ENCODE results near the gene IGSF9B. TPM values are rescaled to one million over a fixed set of nuclear protein-coding genes. Genes with fewer than 3 reads are reported as not detected.
A peak's percentile ranks its signal among the peaks of the same experiment; 100 is the strongest.

IGSF9B gene
- total RNA-seq, 1 donor from 2014 or later = 1.3 TPM

DNA sequence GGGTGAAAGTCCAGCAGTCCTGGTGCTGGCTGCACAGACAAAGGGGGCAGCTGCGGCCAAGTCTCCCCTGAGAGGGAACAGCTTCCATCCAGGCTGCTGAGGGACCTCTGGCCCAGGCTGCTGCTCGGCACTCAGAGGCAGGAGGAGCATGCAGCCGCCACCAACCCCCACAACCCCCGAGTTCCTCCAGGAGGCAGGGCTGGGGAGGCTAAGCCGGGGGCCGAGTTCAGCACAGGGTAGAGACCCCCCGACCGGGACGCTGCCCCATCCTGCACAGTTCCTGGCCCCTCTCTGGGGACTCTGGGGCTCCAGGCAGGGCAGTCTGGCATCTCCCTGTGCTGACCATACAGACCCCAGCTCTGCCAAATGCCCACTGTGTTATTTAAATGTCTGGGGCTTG, 20.2 kb downstream of the IGSF9B start:
- H3K4me3 Mint-ChIP-seq = no peak overlapping the region
- no peaks in the 10 kb centered on the region for H3K9me3 ChIP-seq (ENCODE audit: low read depth)

DNA sequence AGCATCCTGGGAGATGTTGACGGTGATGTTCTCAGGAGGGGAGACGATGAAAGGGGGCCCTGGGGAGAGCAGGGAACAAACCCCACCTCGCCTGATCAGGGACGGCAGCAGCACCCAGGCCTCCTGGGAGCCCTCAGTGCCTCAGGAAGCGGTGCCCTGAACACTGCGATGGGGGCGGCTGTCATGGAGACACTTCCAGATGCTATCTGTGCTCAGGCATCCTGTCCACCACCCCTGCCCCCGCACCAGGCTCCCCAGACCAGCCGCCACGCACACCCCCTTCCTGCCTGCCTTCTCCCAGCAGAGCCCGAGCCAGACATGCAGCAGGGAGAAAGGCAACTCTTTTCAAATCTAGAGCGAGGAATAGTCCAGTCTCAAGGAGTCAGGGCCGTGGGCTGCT, 20.6 kb downstream of the IGSF9B start:
- no peaks in the 10 kb centered on the region for H3F3A ChIP-seq (ENCODE audit: low read depth)
- TF ChIP-seq EZH2phosphoT487 (IDR thresholded peaks at IDR 0.05) = no peak
- no peak for TF ChIP-seq EZH2 (IDR thresholded peaks at IDR 0.05)
- TF ChIP-seq, protein P1, sequence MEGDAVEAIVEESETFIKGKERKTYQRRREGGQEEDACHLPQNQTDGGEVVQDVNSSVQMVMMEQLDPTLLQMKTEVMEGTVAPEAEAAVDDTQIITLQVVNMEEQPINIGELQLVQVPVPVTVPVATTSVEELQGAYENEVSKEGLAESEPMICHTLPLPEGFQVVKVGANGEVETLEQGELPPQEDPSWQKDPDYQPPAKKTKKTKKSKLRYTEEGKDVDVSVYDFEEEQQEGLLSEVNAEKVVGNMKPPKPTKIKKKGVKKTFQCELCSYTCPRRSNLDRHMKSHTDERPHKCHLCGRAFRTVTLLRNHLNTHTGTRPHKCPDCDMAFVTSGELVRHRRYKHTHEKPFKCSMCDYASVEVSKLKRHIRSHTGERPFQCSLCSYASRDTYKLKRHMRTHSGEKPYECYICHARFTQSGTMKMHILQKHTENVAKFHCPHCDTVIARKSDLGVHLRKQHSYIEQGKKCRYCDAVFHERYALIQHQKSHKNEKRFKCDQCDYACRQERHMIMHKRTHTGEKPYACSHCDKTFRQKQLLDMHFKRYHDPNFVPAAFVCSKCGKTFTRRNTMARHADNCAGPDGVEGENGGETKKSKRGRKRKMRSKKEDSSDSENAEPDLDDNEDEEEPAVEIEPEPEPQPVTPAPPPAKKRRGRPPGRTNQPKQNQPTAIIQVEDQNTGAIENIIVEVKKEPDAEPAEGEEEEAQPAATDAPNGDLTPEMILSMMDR (IDR thresholded peaks at IDR 0.05) = no peak
- no peaks in the 10 kb centered on the region for H4K20me1 ChIP-seq (ENCODE audit: low read depth)
- H3K4me2 ChIP-seq = no peak overlapping the region
- Mint-ChIP-seq H3K27ac (peak overlapping the region; percentile 87), H3K9me3 (peaks cover 12% of the 10 kb centered on the region), H3K4me1 (peaks cover 15% of the 10 kb centered on the region), H3K27me3 (ENCODE audit: insufficient read depth, low read depth) (peaks cover 10% of the 10 kb centered on the region), H3K4me3 (no peak overlapping the region), H3K36me3 (peaks cover 8% of the 10 kb centered on the region)
- no peak overlapping the region for H3K4me3 ChIP-seq
- H2AFZ ChIP-seq (replicated peaks) = no peak overlapping the region
- no peaks in the 10 kb centered on the region for H3K27me3 ChIP-seq
- no peaks in the 10 kb centered on the region for H3K4me1 ChIP-seq
- no peak for DNase-seq (ENCODE audit: low spot score)
- H3K79me2 ChIP-seq (ENCODE audit: low read depth) = no peaks in the 10 kb centered on the region
- no peak overlapping the region for H3K27ac ChIP-seq
- H3K36me3 ChIP-seq = no peaks in the 10 kb centered on the region
- no peak overlapping the region for H3K9ac ChIP-seq
- no peaks in the 10 kb centered on the region for H3K9me3 ChIP-seq (ENCODE audit: low read depth)

More for the DNA sequence above, 20.2 kb downstream of the IGSF9B start:
- Histone ChIP-seq H3K36me3 (no peaks in the 10 kb centered on the region), H3K4me2 (no peak overlapping the region), H3K4me3 (no peak overlapping the region), H3K27ac (no peak overlapping the region), H3F3A (ENCODE audit: low read depth) (no peaks in the 10 kb centered on the region), H4K20me1 (ENCODE audit: low read depth) (no peaks in the 10 kb centered on the region), H3K9ac (no peak overlapping the region), H2AFZ (replicated peaks) (no peak overlapping the region), H3K4me1 (no peaks in the 10 kb centered on the region), H3K27me3 (no peaks in the 10 kb centered on the region), H3K79me2 (ENCODE audit: low read depth) (no peaks in the 10 kb centered on the region)
- Mint-ChIP-seq H3K36me3 (peaks cover 9% of the 10 kb centered on the region), H3K9me3 (peaks cover 12% of the 10 kb centered on the region), H3K27me3 (ENCODE audit: insufficient read depth, low read depth) (peaks cover 10% of the 10 kb centered on the region), H3K27ac (peak overlapping the region; percentile 87), H3K4me1 (peaks cover 15% of the 10 kb centered on the region)
- no peak for TF ChIP-seq EZH2 (IDR thresholded peaks at IDR 0.05)
- TF ChIP-seq EZH2phosphoT487 (IDR thresholded peaks at IDR 0.05) = no peak
- TF ChIP-seq, protein P1 (IDR thresholded peaks at IDR 0.05) = no peak
- DNase-seq (ENCODE audit: low spot score) = no peak

DNA sequence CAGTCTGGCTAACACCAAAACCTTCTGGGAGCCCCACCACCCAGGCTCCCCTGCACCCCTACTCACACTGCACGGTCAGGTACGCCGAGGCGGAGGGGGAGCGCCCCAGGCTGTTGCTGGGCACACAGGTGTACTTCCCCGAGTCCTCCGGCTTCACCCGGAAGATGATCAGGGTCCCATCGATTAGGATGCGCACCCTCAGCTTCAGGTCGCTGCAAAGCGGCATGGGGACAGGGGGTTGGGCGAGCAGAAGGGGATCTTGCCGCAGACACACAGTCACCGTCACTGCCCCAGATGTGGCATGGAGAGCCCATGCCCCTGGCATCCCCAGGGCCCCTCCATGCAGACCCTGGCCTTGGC, 21.2 kb downstream of the IGSF9B start:
- Mint-ChIP-seq H3K4me3 (no peak overlapping the region), H3K27me3 (ENCODE audit: insufficient read depth, low read depth) (peaks cover 10% of the 10 kb centered on the region), H3K9me3 (peaks cover 9% of the 10 kb centered on the region), H3K4me1 (peaks cover 15% of the 10 kb centered on the region), H3K27ac (no peak overlapping the region), H3K36me3 (peaks cover 8% of the 10 kb centered on the region)
- no peak overlapping the region for H3K27ac ChIP-seq
- no peak overlapping the region for H3K9ac ChIP-seq
- no peaks in the 10 kb centered on the region for H3F3A ChIP-seq (ENCODE audit: low read depth)
- H3K4me1 ChIP-seq = no peaks in the 10 kb centered on the region
- no peaks in the 10 kb centered on the region for H3K36me3 ChIP-seq
- TF ChIP-seq EZH2phosphoT487 (IDR thresholded peaks at IDR 0.05) (no peak), EZH2 (IDR thresholded peaks at IDR 0.05) (no peak)
- TF ChIP-seq, protein P1 (IDR thresholded peaks at IDR 0.05) = no peak
- H2AFZ ChIP-seq (replicated peaks) = no peak overlapping the region
- no peak overlapping the region for H3K4me3 ChIP-seq
- H3K9me3 ChIP-seq (ENCODE audit: low read depth) = no peaks in the 10 kb centered on the region
- DNase-seq (ENCODE audit: low spot score) = no peak
- H3K4me2 ChIP-seq = no peak overlapping the region
- no peaks in the 10 kb centered on the region for H3K27me3 ChIP-seq
- no peaks in the 10 kb centered on the region for H4K20me1 ChIP-seq (ENCODE audit: low read depth)
- no peaks in the 10 kb centered on the region for H3K79me2 ChIP-seq (ENCODE audit: low read depth)

All from neural progenitor cell (in vitro differentiated cells).